Measurements from ENCODE around the gene PDLIM7.

DNA sequence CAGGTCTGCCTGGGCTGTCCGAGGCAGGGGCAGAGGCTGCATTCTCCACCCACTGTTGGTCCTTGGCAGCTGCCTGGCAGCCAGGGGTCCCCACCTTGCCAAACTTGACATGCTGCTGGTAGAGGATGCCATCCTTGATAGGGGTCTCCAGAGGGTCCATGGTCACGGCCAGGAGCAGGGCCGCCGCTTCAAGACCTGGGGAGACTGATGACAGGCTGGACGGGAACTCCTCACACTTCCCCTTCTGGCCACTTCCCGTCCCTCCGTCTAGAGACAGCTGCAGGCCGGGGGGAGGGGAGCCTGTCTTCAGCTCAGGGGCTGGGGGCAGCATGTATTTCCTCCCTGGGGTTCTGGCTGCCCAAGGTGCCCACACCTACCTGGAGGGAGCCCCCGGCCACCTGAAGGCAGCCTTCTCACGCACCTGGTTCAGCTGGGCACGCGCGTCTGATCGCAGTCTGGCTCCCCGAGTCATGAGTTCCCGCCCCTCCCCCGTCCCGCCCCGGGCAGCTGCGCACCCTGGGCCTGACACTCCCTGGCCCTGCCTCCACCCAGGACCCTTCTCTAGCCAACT is 12.1 kb upstream of the PDLIM7 start, which contains the start of gene DOK3:
- no peak for TF ChIP-seq ARNT (IDR thresholded peaks at IDR 0.05)
- no peak for TF ChIP-seq SP1 (IDR thresholded peaks at IDR 0.05)
- no peak for TF ChIP-seq HDGF (IDR thresholded peaks at IDR 0.05; ENCODE audit: borderline replicate concordance)
- no peak for TF ChIP-seq SUZ12 (IDR thresholded peaks at IDR 0.05)
- no peak for TF ChIP-seq NFRKB (IDR thresholded peaks at IDR 0.05)
- no peak for TF ChIP-seq LEF1 (IDR thresholded peaks at IDR 0.05; ENCODE audit: borderline replicate concordance)
- no peak for TF ChIP-seq FOXM1 (IDR thresholded peaks at IDR 0.05; ENCODE audit: borderline replicate concordance)
- TF ChIP-seq ELF4 (IDR thresholded peaks at IDR 0.05), result no peak
- no peak for TF ChIP-seq PKNOX1 (IDR thresholded peaks at IDR 0.05)
- TF ChIP-seq TARDBP (IDR thresholded peaks at IDR 0.05), result no peak
- TF ChIP-seq BHLHE40 (IDR thresholded peaks at IDR 0.05; ENCODE audit: borderline replicate concordance), result no peak

Measured in HEK293T (cell line).